Breast epithelium (tissue), 4 donors: ENCODE results near the gene VMAC. TPM values are rescaled to one million over a fixed set of nuclear protein-coding genes. Genes with fewer than 3 reads are reported as not detected.
A peak's percentile ranks its signal among the peaks of the same experiment; 100 is the strongest.

Experiments
- DNase-seq, 2 donors: peaks; one replicate each; pipeline ENCODE4 v3.0.0-alpha.2; 2019; ENCODE audit warnings: low spot score in 2 of 2
- H3K27ac ChIP-seq, 2 donors: fragments of 200-600 bp; sonication (generic) in 1 of 2; one replicate each; pipeline ENCODE4 v1.5.1; 2016 to 2019; ENCODE audit warnings: mild to moderate bottlenecking in 1 of 2
- H3K27me3 ChIP-seq, 2 donors: fragments of 200-600 bp; sonication (generic) in 1 of 2; one replicate each; pipeline versions ENCODE4 v1.5.1 to v1.6.0; 2017 to 2019; ENCODE audit warnings: control low read depth in 1 of 2, mild to moderate bottlenecking in 1 of 2
- H3K36me3 ChIP-seq: fragments of 200-600 bp; one replicate; pipeline ENCODE4 v1.5.1; 2019
- H3K4me1 ChIP-seq, 2 donors: fragments of 200-600 bp; sonication (generic); one replicate each; pipeline ENCODE4 v1.5.1; 2016 to 2019; ENCODE audit warnings: control low read depth in 1 of 2
- H3K4me3 ChIP-seq, 3 donors: fragments of 200-600 bp; sonication (generic); 1 replicate in 2 of 3; 2 replicates in 1 of 3; pipeline ENCODE4 v1.5.1; 2016 to 2019; ENCODE audit warnings: mild to moderate bottlenecking in 3 of 3, moderate library complexity in 2 of 3
- H3K9me3 ChIP-seq, 2 donors: fragments of 200-600 bp; sonication (generic) in 1 of 2; one replicate each; pipeline ENCODE4 v1.5.1; 2016 to 2019; ENCODE audit warnings: control low read depth in 1 of 2
- CTCF ChIP-seq, 3 donors: fragments of 450-650 bp; IDR thresholded peaks; one replicate each; pipeline ENCODE4 v1.5.1; 2016 to 2017; ENCODE audit warnings: antibody characterized with exemption in 3 of 3, mild to moderate bottlenecking in 3 of 3, moderate library complexity in 3 of 3
- POLR2A ChIP-seq: fragments of 450-650 bp; IDR thresholded peaks from one replicate; pipeline ENCODE4 v1.6.1; 2016; ENCODE audit warnings: antibody characterized with exemption, mild to moderate bottlenecking, moderate library complexity
- POLR2AphosphoS5 ChIP-seq, 3 donors: sonication (generic); formaldehyde crosslinking; IDR thresholded peaks; one replicate each; pipeline ENCODE4 v1.6.1; 2017; ENCODE audit warnings: antibody characterized with exemption in 3 of 3
- intact Hi-C: fragments of 100-400 bp; cut with DNase I; formaldehyde crosslinking; loops from one replicate; pipeline ENCODE4 v1.15.1; 2023; ENCODE audit warnings: low total_unique reads
- total RNA-seq, 3 donors: library from RNA; depleted of rRNA; stranded (reverse); fragments of >200 nt; gene quantifications; one replicate each; pipeline ENCODE4 v1.1.0, GENCODE V29; 2016

The VMAC gene
- total RNA-seq, 3 donors from 2014 or later = 6.1 to 11.8 (median 9.2) TPM

GRCh38 chr19:5933391-5934068 lies 28.9 kb downstream of the VMAC start:
- Histone ChIP-seq H3K9me3 (no peaks in the 10 kb centered on the region), H3K4me1 (no peaks in the 10 kb centered on the region), H3K36me3 (peaks cover 11% of the 10 kb centered on the region), H3K4me3 (no peak overlapping the region), H3K27ac (peak overlapping the region; percentile 71 to 81), H3K27me3 (no peaks in the 10 kb centered on the region)
- no peak for TF ChIP-seq POLR2AphosphoS5 (IDR thresholded peaks at IDR 0.05)
- intact Hi-C loops = no loop called here
- no peak for DNase-seq

DNA sequence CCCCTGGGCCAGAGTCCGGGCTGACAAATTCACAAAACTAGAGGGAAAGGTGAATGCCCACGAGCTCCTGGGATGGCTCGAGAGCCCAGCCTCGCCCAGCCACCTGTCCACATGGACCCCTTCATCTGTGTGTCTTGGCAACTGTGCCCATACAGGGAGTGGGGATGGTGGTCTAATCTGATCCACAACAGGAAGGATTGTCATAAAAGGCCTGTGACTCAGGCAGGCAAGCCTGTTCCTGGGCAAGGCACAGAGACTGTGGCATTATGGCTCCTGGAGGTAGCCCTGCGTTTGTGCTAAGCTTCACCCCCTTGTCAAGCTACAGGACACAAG lies 29.4 kb downstream of the VMAC start:
- Histone ChIP-seq H3K36me3 (peaks cover 6% of the 10 kb centered on the region), H3K4me3 (no peak overlapping the region), H3K4me1 (no peaks in the 10 kb centered on the region), H3K27ac (peak overlapping the region; percentile 71 to 81), H3K27me3 (no peaks in the 10 kb centered on the region), H3K9me3 (no peaks in the 10 kb centered on the region)
- TF ChIP-seq CTCF (IDR thresholded peaks at IDR 0.05) (no peak), POLR2AphosphoS5 (IDR thresholded peaks at IDR 0.05) (no peak), POLR2A (no peak)
- DNase-seq = no peak
- intact Hi-C loops = no loop called here

DNA sequence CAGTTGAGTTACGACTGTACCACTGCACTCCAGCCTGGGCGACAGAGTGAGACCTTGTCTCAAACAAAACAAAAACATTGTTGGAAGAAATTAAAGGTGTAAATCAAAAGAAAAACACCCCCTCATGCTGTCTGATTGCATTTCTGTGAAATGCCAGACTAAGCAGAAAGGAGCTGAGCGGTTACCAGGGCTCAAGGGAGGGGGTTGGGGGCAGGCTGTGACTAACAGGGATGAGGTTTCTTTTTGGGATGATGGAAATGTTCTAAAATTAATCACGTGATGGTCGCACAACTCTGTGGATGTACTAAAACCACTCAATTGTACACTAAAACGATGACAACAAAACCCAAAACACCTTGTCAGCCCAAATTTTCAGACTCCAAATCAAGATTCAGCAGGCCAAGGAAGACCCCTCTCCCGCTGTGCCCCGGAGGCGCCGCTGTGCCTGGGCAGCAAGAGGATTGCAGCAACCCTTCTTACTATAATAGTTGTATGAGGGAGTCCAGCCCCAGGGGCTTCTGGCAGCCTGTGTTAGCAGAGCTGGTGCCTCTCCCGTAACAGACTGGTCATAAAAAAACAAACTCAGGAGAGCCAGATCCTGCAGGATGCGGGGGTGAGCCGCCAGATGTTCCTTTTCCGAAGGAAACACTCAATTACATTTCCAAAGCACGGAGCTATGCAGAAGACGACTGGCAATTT lies 30.3 kb downstream of the VMAC start:
- H3K27me3 ChIP-seq = no peaks in the 10 kb centered on the region
- intact Hi-C loops = no loop called here
- no peak for DNase-seq
- TF ChIP-seq POLR2AphosphoS5 (IDR thresholded peaks at IDR 0.05) (no peak), POLR2A (no peak), CTCF (IDR thresholded peaks at IDR 0.05) (no peak)
- H3K27ac ChIP-seq = peak overlapping the region; percentile 71 to 81
- H3K36me3 ChIP-seq = no peaks in the 10 kb centered on the region
- H3K4me1 ChIP-seq = no peaks in the 10 kb centered on the region
- no peaks in the 10 kb centered on the region for H3K9me3 ChIP-seq
- H3K4me3 ChIP-seq = peak overlapping the region in 1 of 3 donors; percentile 35

- Histone ChIP-seq H3K4me3 (peak overlapping the region in 1 of 3 donors; percentile 35), H3K36me3 (no peaks in the 10 kb centered on the region), H3K9me3 (no peaks in the 10 kb centered on the region), H3K27ac (peak overlapping the region; percentile 71 to 81), H3K27me3 (no peaks in the 10 kb centered on the region), H3K4me1 (no peaks in the 10 kb centered on the region)
- TF ChIP-seq POLR2A = no peak
- no peak for TF ChIP-seq CTCF (IDR thresholded peaks at IDR 0.05)
- no peak for TF ChIP-seq POLR2AphosphoS5 (IDR thresholded peaks at IDR 0.05)
- intact Hi-C loops = no loop called here
- no peak for DNase-seq
Observed at GRCh38 chr19:5935473-5936291, 31.0 kb downstream of the VMAC start.

GRCh38 chr19:5936292-5936592 lies 31.6 kb downstream of the VMAC start:
- intact Hi-C loops = no loop called here
- Histone ChIP-seq H3K4me1 (no peaks in the 10 kb centered on the region), H3K36me3 (no peaks in the 10 kb centered on the region), H3K27me3 (no peaks in the 10 kb centered on the region), H3K4me3 (no peak overlapping the region), H3K27ac (peak overlapping the region; percentile 71 to 81), H3K9me3 (no peaks in the 10 kb centered on the region)
- DNase-seq = no peak
- no peak for TF ChIP-seq POLR2A

DNA sequence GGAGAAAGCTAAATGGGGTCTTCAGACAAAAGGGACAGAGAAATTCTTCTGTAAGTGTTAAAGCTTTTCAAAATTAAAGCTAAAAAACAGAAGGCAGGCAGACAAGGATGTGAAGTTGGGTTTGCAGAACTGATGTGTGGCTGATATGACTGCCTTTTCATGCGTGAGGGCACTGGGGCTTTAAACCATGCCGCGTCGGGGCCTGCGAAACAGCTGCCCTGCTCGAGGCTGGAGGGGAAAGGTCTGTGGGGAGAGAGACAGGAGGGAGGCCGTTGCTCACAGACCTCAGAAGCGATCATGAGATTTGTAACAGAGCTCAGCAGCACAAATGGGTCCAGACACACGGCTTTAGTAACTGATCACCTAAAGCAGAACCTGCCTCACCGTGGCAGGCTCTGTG lies 32.9 kb downstream of the VMAC start:
- Histone ChIP-seq H3K27ac (no peak overlapping the region), H3K4me1 (no peaks in the 10 kb centered on the region), H3K36me3 (no peaks in the 10 kb centered on the region), H3K9me3 (no peaks in the 10 kb centered on the region), H3K4me3 (no peak overlapping the region), H3K27me3 (no peaks in the 10 kb centered on the region)
- TF ChIP-seq POLR2AphosphoS5 (IDR thresholded peaks at IDR 0.05) (no peak), POLR2A (no peak), CTCF (IDR thresholded peaks at IDR 0.05) (no peak)
- intact Hi-C loops = no loop called here
- no peak for DNase-seq
